Neuron (in vitro differentiated cells): Measurements from ENCODE around the gene GATM.
"Not testable (repeated sequence)": the region's sequence is repeated elsewhere in the genome, so short reads cannot be mapped to it uniquely, and the experiment has no call there.

Source experiments
- H2AFZ ChIP-seq: one replicate; pipeline ENCODE4 v1.6.1; 2013; ENCODE audit warnings: low read depth, mild to moderate bottlenecking, inconsistent platforms, low read length, moderate library complexity
- H3K27me3 ChIP-seq: one replicate; pipeline ENCODE4 v1.6.1; 2013; ENCODE audit warnings: low read length; ENCODE audit not compliant: insufficient read depth
- H3K36me3 ChIP-seq: one replicate; pipeline ENCODE4 v1.6.1; 2013; ENCODE audit warnings: low read length; ENCODE audit not compliant: insufficient read depth
- H3K4me1 ChIP-seq: one replicate; pipeline ENCODE4 v1.6.1; 2013; ENCODE audit warnings: low read length; ENCODE audit not compliant: insufficient read depth
- H3K4me3 ChIP-seq: 2 replicates; pipeline ENCODE4 v1.5.1; 2013; ENCODE audit warnings: mild to moderate bottlenecking, low read length, moderate library complexity
- H3K9me3 ChIP-seq: one replicate; pipeline ENCODE4 v1.6.1; 2013; ENCODE audit warnings: low read length

The GATM gene

GRCh38 chr15:45378913-45379262 is 544 bp upstream of the GATM start:
- H3K27me3 ChIP-seq: no peaks in the 10 kb centered on the region
- H3K9me3 ChIP-seq: no peaks in the 10 kb centered on the region
- no peaks in the 10 kb centered on the region for H3K36me3 ChIP-seq
- peak overlapping the region; percentile 36 for H3K4me3 ChIP-seq
- no peak overlapping the region for H2AFZ ChIP-seq
- peaks cover 5% of the 10 kb centered on the region for H3K4me1 ChIP-seq

- peak overlapping the region; percentile 89 for H2AFZ ChIP-seq
- peaks cover 13% of the 10 kb centered on the region for H3K4me1 ChIP-seq
- no peaks in the 10 kb centered on the region for H3K36me3 ChIP-seq
- H3K9me3 ChIP-seq: no peaks in the 10 kb centered on the region
- H3K4me3 ChIP-seq: peak overlapping the region; percentile 36
- H3K27me3 ChIP-seq: no peaks in the 10 kb centered on the region
Observed at GRCh38 chr15:45377609-45378148, 665 bp downstream of the GATM start.

- no peaks in the 10 kb centered on the region for H3K27me3 ChIP-seq
- H3K36me3 ChIP-seq: no peaks in the 10 kb centered on the region
- no peak overlapping the region for H2AFZ ChIP-seq
- peak overlapping the region; percentile 36 for H3K4me3 ChIP-seq
- no peaks in the 10 kb centered on the region for H3K9me3 ChIP-seq
- peaks cover 18% of the 10 kb centered on the region for H3K4me1 ChIP-seq
Observed at GRCh38 chr15:45376967-45377608, 1.3 kb downstream of the GATM start.

- Histone ChIP-seq H3K36me3 (no peaks in the 10 kb centered on the region), H3K27me3 (no peaks in the 10 kb centered on the region), H2AFZ (no peak overlapping the region), H3K4me3 (no peak overlapping the region), H3K4me1 (peaks cover 25% of the 10 kb centered on the region), H3K9me3 (no peaks in the 10 kb centered on the region)
Observed at GRCh38 chr15:45376300-45376928, 1.9 kb downstream of the GATM start.

GRCh38 chr15:45375836-45376235 is 2.5 kb downstream of the GATM start:
- peaks cover 28% of the 10 kb centered on the region for H3K4me1 ChIP-seq
- no peaks in the 10 kb centered on the region for H3K36me3 ChIP-seq
- no peaks in the 10 kb centered on the region for H3K27me3 ChIP-seq
- no peak overlapping the region for H3K4me3 ChIP-seq
- no peak overlapping the region for H2AFZ ChIP-seq
- no peaks in the 10 kb centered on the region for H3K9me3 ChIP-seq

GRCh38 chr15:45373976-45374375 is 4.4 kb downstream of the GATM start:
- no peaks in the 10 kb centered on the region for H3K36me3 ChIP-seq
- H3K9me3 ChIP-seq: no peaks in the 10 kb centered on the region
- H2AFZ ChIP-seq: no peak overlapping the region
- H3K27me3 ChIP-seq: no peaks in the 10 kb centered on the region
- peaks cover 28% of the 10 kb centered on the region for H3K4me1 ChIP-seq
- no peak overlapping the region for H3K4me3 ChIP-seq

- Histone ChIP-seq H3K27me3 (no peaks in the 10 kb centered on the region), H2AFZ (no peak overlapping the region), H3K4me1 (peaks cover 22% of the 10 kb centered on the region), H3K36me3 (no peaks in the 10 kb centered on the region), H3K4me3 (no peak overlapping the region), H3K9me3 (no peaks in the 10 kb centered on the region)
Observed at GRCh38 chr15:45372041-45372995, 6.0 kb downstream of the GATM start.

GRCh38 chr15:45371546-45371945 is 6.8 kb downstream of the GATM start:
- H3K4me3 ChIP-seq: no peak overlapping the region
- H2AFZ ChIP-seq: no peak overlapping the region
- H3K36me3 ChIP-seq: no peaks in the 10 kb centered on the region
- H3K27me3 ChIP-seq: no peaks in the 10 kb centered on the region
- peaks cover 22% of the 10 kb centered on the region for H3K4me1 ChIP-seq
- H3K9me3 ChIP-seq: no peaks in the 10 kb centered on the region

- not testable (repeated sequence) for H3K27me3 ChIP-seq, H3K4me3 ChIP-seq, H2AFZ ChIP-seq, H3K9me3 ChIP-seq, H3K36me3 ChIP-seq
- H3K4me1 ChIP-seq: peaks cover 22% of the 10 kb centered on the region
Observed at GRCh38 chr15:45370042-45370441, 8.3 kb downstream of the GATM start.

- not testable (repeated sequence) for H3K9me3 ChIP-seq, H3K4me3 ChIP-seq, H2AFZ ChIP-seq, H3K27me3 ChIP-seq
- Histone ChIP-seq H3K4me1 (peaks cover 11% of the 10 kb centered on the region), H3K36me3 (peaks cover 14% of the 10 kb centered on the region)
Observed at GRCh38 chr15:45367222-45367621, 11.1 kb downstream of the GATM start.

GRCh38 chr15:45364271-45364670 is 14.1 kb downstream of the GATM start:
- H2AFZ ChIP-seq: no peak overlapping the region
- H3K4me1 ChIP-seq: no peaks in the 10 kb centered on the region
- H3K4me3 ChIP-seq: no peak overlapping the region
- no peaks in the 10 kb centered on the region for H3K9me3 ChIP-seq
- peaks cover 15% of the 10 kb centered on the region for H3K36me3 ChIP-seq
- H3K27me3 ChIP-seq: no peaks in the 10 kb centered on the region

GRCh38 chr15:45363801-45364200 is 14.5 kb downstream of the GATM start:
- H3K36me3 ChIP-seq: peaks cover 15% of the 10 kb centered on the region
- H3K4me1 ChIP-seq: no peaks in the 10 kb centered on the region
- no peak overlapping the region for H2AFZ ChIP-seq
- H3K4me3 ChIP-seq: no peak overlapping the region
- H3K9me3 ChIP-seq: no peaks in the 10 kb centered on the region
- no peaks in the 10 kb centered on the region for H3K27me3 ChIP-seq

GRCh38 chr15:45363334-45363733 is 15.0 kb downstream of the GATM start:
- Histone ChIP-seq H2AFZ (no peak overlapping the region), H3K4me3 (no peak overlapping the region), H3K27me3 (no peaks in the 10 kb centered on the region), H3K4me1 (no peaks in the 10 kb centered on the region), H3K36me3 (peaks cover 15% of the 10 kb centered on the region), H3K9me3 (no peaks in the 10 kb centered on the region)
